Measurements from ENCODE around the gene CBX4. TPM values are rescaled to one million over a fixed set of nuclear protein-coding genes. Genes with fewer than 3 reads are reported as not detected.

The CBX4 gene
- total RNA-seq, 1 experiment from 2014 or later, result 53.5 TPM

GRCh38 chr17:79790805-79791734 lies 48.2 kb downstream of the CBX4 start:
- Histone ChIP-seq H2AFZ (ENCODE audit: low read length) (no peak overlapping the region), H3K9me2 (replicated peaks; ENCODE audit: low read length) (no peaks in the 10 kb centered on the region), H3K4me3 (ENCODE audit: low read length) (no peak overlapping the region), H3K4me1 (ENCODE audit: insufficient read depth, low read length) (peaks cover 13% of the 10 kb centered on the region), H3K79me2 (ENCODE audit: low read length) (peaks cover 15% of the 10 kb centered on the region), H3F3A (ENCODE audit: low read length, unreplicated experiment) (peaks cover 3% of the 10 kb centered on the region), H3K9me3 (ENCODE audit: low read length) (no peaks in the 10 kb centered on the region), H3K4me2 (ENCODE audit: low read length) (peak overlapping the region; percentile 87), H3K27ac (ENCODE audit: low read length) (no peak overlapping the region), H3K9ac (ENCODE audit: low read length) (no peak overlapping the region), H3K27me3 (ENCODE audit: low read length) (peaks cover 9% of the 10 kb centered on the region; the same call in 1 of the 2 replicates), H3K36me3 (ENCODE audit: low read depth, low read length) (0 out of 2 replicates have a peak, but pooled peaks cover 6% of the 10 kb centered on the region), H4K20me1 (ENCODE audit: low read length) (peaks cover 3% of the 10 kb centered on the region; the same call in 1 of the 2 replicates)
- intact Hi-C loops (cut with micrococcal nuclease), result loop anchor here (5.0 kb wide), 1 partner anchor 126 kb away; no protein-coding TSS in a partner anchor
- CTCF ChIA-PET, result no interaction called here
- TF ChIP-seq CTCF (conservative IDR thresholded peaks at IDR 0.05; ENCODE audit: low read depth, low read length) (no peak), EZH2phosphoT487 (IDR thresholded peaks at IDR 0.05; ENCODE audit: borderline replicate concordance, low read length) (no peak), EZH2 (IDR thresholded peaks at IDR 0.05; ENCODE audit: low read length, unreplicated experiment) (no peak)
- no TSS peak for BruUV-seq (replicated peaks)
- ATAC-seq, result no peak
- DNase-seq, result no peak
- POLR2A ChIA-PET (ENCODE audit: unreplicated experiment), result no interaction called here

GRCh38 chr17:79789943-79790804 lies 49.1 kb downstream of the CBX4 start:
- ATAC-seq (peak; percentile 70), DNase-seq (peak; percentile 65)
- TF ChIP-seq CTCF (conservative IDR thresholded peaks at IDR 0.05; ENCODE audit: low read depth, low read length) (peak; percentile 92), EZH2 (IDR thresholded peaks at IDR 0.05; ENCODE audit: low read length, unreplicated experiment) (no peak)
- Histone ChIP-seq H3K4me2 (ENCODE audit: low read length) (peak overlapping the region; percentile 87), H3K9ac (ENCODE audit: low read length) (peak overlapping the region; percentile 35; the same call in 1 of the 2 replicates), H3K9me2 (replicated peaks; ENCODE audit: low read length) (no peaks in the 10 kb centered on the region), H4K20me1 (ENCODE audit: low read length) (peaks cover 3% of the 10 kb centered on the region; the same call in 1 of the 2 replicates), H3K36me3 (ENCODE audit: low read depth, low read length) (peaks cover 8% of the 10 kb centered on the region; the same call in 1 of the 2 replicates), H3F3A (ENCODE audit: low read length, unreplicated experiment) (peaks cover 3% of the 10 kb centered on the region), H3K9me3 (ENCODE audit: low read length) (no peaks in the 10 kb centered on the region), H3K27ac (ENCODE audit: low read length) (no peak overlapping the region), H3K79me2 (ENCODE audit: low read length) (peaks cover 8% of the 10 kb centered on the region; the same call in 1 of the 2 replicates), H2AFZ (ENCODE audit: low read length) (peak overlapping the region; percentile 92), H3K4me3 (ENCODE audit: low read length) (peak overlapping the region; percentile 67), H3K27me3 (ENCODE audit: low read length) (peaks cover 9% of the 10 kb centered on the region; the same call in 1 of the 2 replicates), H3K4me1 (ENCODE audit: insufficient read depth, low read length) (peaks cover 8% of the 10 kb centered on the region)
- no TSS peak for BruUV-seq (replicated peaks)
- CTCF ChIA-PET, result no interaction called here
- intact Hi-C loops (cut with micrococcal nuclease), result loop anchor here (5.0 kb wide), 1 partner anchor 127 kb away; no protein-coding TSS in a partner anchor
- POLR2A ChIA-PET (ENCODE audit: unreplicated experiment), result no interaction called here

Measured in PC-3 (cell line).